ENCODE measurements around the gene TTBK1. TPM values are rescaled to one million over a fixed set of nuclear protein-coding genes. Genes with fewer than 3 reads are reported as not detected.

TTBK1 gene
- total RNA-seq, 6 donors from 2014 or later = 0.06 to 0.20 (median 0.11) TPM; not detected in 2

GRCh38 chr6:43307451-43308100 is 64.3 kb downstream of the TTBK1 start:
- no peak for DNase-seq
- Histone ChIP-seq H3K27ac (no peak overlapping the region), H3K4me1 (peaks cover 8 to 16% (median 12%) of the 10 kb centered on the region in 4 donors), H3K27me3 (no peaks in the 10 kb centered on the region), H3K36me3 (no peaks in the 10 kb centered on the region), H3K9me3 (no peaks in the 10 kb centered on the region), H3K4me3 (no peak overlapping the region)
- ATAC-seq (ENCODE audit: low FRiP score in 2 of 2) = no peak
- WGBS, 2 donors = 84 to 89% methylated on average over 4 to 5 of the region's 5 CpGs
- TF ChIP-seq EP300 (IDR thresholded peaks at IDR 0.05) (no peak), POLR2AphosphoS5 (IDR thresholded peaks at IDR 0.05) (no peak), POLR2A (IDR thresholded peaks at IDR 0.05) (no peak), CTCF (IDR thresholded peaks at IDR 0.05) (no peak)

GRCh38 chr6:43308101-43308989 is 65.1 kb downstream of the TTBK1 start, which contains the start of gene CRIP3:
TSS of gene CRIP3 (minus strand) at chr6:43308826. CDS start at chr6:43308792, 34 bp downstream.
- Histone ChIP-seq H3K36me3 (no peaks in the 10 kb centered on the region), H3K4me3 (peak within 1 kb of the TSS in 3 of 4 donors; percentile 24 to 37 (median 31)), H3K27me3 (no peaks in the 10 kb centered on the region), H3K27ac (no peak within 1 kb of the TSS), H3K4me1 (peaks cover 8 to 24% (median 16%) of the 10 kb centered on the region in 4 donors), H3K9me3 (no peaks in the 10 kb centered on the region)
- TF ChIP-seq POLR2A (IDR thresholded peaks at IDR 0.05) (no peak), CTCF (IDR thresholded peaks at IDR 0.05) (peak in 3 of 6 experiments; percentile 7 to 42 (median 24))
- DNase-seq (peak; percentile 62 to 86), ATAC-seq (ENCODE audit: low FRiP score in 2 of 2) (peak; percentile 42 to 74)
- 3 to 7% methylated on average over 21 to 38 of the region's 39 CpGs for WGBS, 2 donors

- Histone ChIP-seq H3K4me1 (peaks cover 8 to 26% (median 16%) of the 10 kb centered on the region in 4 donors), H3K27ac (no peak overlapping the region), H3K9me3 (no peaks in the 10 kb centered on the region), H3K4me3 (peak overlapping the region in 3 of 4 donors; percentile 24 to 37 (median 31)), H3K36me3 (no peaks in the 10 kb centered on the region), H3K27me3 (no peaks in the 10 kb centered on the region)
- ATAC-seq (ENCODE audit: low FRiP score in 2 of 2) (no peak), DNase-seq (no peak)
- TF ChIP-seq POLR2A (IDR thresholded peaks at IDR 0.05) (no peak), EP300 (IDR thresholded peaks at IDR 0.05) (no peak), POLR2AphosphoS5 (IDR thresholded peaks at IDR 0.05) (no peak), CTCF (IDR thresholded peaks at IDR 0.05) (no peak)
- WGBS, 2 donors = 38 to 46% methylated on average over 6 to 9 of the region's 9 CpGs
Observed at GRCh38 chr6:43308990-43309477, 65.8 kb downstream of the TTBK1 start.

GRCh38 chr6:43310134-43310533 is 66.9 kb downstream of the TTBK1 start:
- H3K27me3 ChIP-seq = no peaks in the 10 kb centered on the region
- no peak for TF ChIP-seq POLR2AphosphoS5 (IDR thresholded peaks at IDR 0.05)
- TF ChIP-seq CTCF (IDR thresholded peaks at IDR 0.05) = no peak
- TF ChIP-seq EP300 (IDR thresholded peaks at IDR 0.05) = no peak
- TF ChIP-seq POLR2A (IDR thresholded peaks at IDR 0.05) = no peak
- H3K4me1 ChIP-seq = peaks cover 8 to 26% (median 16%) of the 10 kb centered on the region in 4 donors
- ATAC-seq (ENCODE audit: low FRiP score in 2 of 2) = no peak
- 92 to 96% methylated on average over 2 of the region's 2 CpGs for WGBS, 2 donors
- no peak for DNase-seq
- no peak overlapping the region for H3K4me3 ChIP-seq
- no peaks in the 10 kb centered on the region for H3K9me3 ChIP-seq
- H3K27ac ChIP-seq = no peak overlapping the region
- no peaks in the 10 kb centered on the region for H3K36me3 ChIP-seq

Data from upper lobe of left lung (tissue), 6 donors.